Endothelial cell (in vitro differentiated cells): Measurements from ENCODE around the gene KMT2B. TPM values are rescaled to one million over a fixed set of nuclear protein-coding genes. Genes with fewer than 3 reads are reported as not detected.

Experiments used
- DNase-seq: peaks from one replicate; pipeline ENCODE4 v3.0.0; 2021; ENCODE audit warnings: low spot score
- H3K27ac Mint-ChIP-seq: one replicate; pipeline ENCODE4 v1.8.0; 2021; ENCODE audit warnings: mixed read lengths, inconsistent platforms; ENCODE audit not compliant: unreplicated experiment
- H3K27me3 Mint-ChIP-seq: one replicate; pipeline ENCODE4 v1.8.0; 2021; ENCODE audit warnings: mild to moderate bottlenecking, moderate library complexity, mixed read lengths, inconsistent platforms; ENCODE audit not compliant: unreplicated experiment
- H3K36me3 Mint-ChIP-seq: one replicate; pipeline ENCODE4 v1.8.0; 2021; ENCODE audit warnings: mild to moderate bottlenecking, low read depth, mixed read lengths, inconsistent platforms; ENCODE audit not compliant: unreplicated experiment
- H3K4me1 Mint-ChIP-seq: one replicate; pipeline ENCODE4 v1.8.0; 2021; ENCODE audit warnings: mild to moderate bottlenecking, mixed read lengths, inconsistent platforms; ENCODE audit not compliant: unreplicated experiment
- H3K4me3 Mint-ChIP-seq: one replicate; pipeline ENCODE4 v1.8.0; 2021; ENCODE audit warnings: mild to moderate bottlenecking, mixed read lengths, inconsistent platforms; ENCODE audit not compliant: unreplicated experiment
- H3K9me3 Mint-ChIP-seq: one replicate; pipeline ENCODE4 v1.8.0; 2021; ENCODE audit warnings: mixed read lengths, inconsistent platforms; ENCODE audit not compliant: unreplicated experiment
- total RNA-seq: library from RNA; stranded (reverse); fragmentation: NEBNext Ultra II Directional; extraction: Animal tissue kit (Norgen Biotek cat#: 25700); gene quantifications from one replicate; pipeline ENCODE4 v1.2.1, GENCODE V29; 2021; ENCODE audit not compliant: unreplicated experiment
- TF ChIP-seq, protein P1 (sequence below): fragments of 200-600 bp; sonication (generic); IDR thresholded peaks from one replicate; pipeline ENCODE4 v1.5.0; 2021; ENCODE audit warnings: antibody characterized with exemption; ENCODE audit not compliant: unreplicated experiment

KMT2B gene
- total RNA-seq, 1 donor from 2014 or later, result 51.7 TPM

DNA sequence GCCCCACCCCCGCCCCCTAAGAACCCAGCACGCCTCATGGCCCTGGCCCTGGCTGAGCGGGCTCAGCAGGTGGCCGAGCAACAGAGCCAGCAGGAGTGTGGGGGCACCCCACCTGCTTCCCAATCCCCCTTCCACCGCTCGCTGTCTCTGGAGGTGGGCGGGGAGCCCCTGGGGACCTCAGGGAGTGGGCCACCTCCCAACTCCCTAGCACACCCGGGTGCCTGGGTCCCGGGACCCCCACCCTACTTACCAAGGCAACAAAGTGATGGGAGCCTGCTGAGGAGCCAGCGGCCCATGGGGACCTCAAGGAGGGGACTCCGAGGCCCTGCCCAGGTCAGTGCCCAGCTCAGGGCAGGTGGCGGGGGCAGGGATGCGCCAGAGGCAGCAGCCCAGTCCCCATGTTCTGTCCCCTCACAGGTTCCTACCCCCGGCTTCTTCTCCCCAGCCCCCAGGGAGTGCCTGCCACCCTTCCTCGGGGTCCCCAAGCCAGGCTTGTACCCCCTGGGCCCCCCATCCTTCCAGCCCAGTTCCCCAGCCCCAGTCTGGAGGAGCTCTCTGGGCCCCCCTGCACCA is 69.5 kb downstream of the KMT2B start:
- TF ChIP-seq, protein P1, sequence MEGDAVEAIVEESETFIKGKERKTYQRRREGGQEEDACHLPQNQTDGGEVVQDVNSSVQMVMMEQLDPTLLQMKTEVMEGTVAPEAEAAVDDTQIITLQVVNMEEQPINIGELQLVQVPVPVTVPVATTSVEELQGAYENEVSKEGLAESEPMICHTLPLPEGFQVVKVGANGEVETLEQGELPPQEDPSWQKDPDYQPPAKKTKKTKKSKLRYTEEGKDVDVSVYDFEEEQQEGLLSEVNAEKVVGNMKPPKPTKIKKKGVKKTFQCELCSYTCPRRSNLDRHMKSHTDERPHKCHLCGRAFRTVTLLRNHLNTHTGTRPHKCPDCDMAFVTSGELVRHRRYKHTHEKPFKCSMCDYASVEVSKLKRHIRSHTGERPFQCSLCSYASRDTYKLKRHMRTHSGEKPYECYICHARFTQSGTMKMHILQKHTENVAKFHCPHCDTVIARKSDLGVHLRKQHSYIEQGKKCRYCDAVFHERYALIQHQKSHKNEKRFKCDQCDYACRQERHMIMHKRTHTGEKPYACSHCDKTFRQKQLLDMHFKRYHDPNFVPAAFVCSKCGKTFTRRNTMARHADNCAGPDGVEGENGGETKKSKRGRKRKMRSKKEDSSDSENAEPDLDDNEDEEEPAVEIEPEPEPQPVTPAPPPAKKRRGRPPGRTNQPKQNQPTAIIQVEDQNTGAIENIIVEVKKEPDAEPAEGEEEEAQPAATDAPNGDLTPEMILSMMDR, result no peak
- Mint-ChIP-seq H3K27ac (no peak overlapping the region), H3K36me3 (peaks cover 7% of the 10 kb centered on the region), H3K4me3 (no peak overlapping the region), H3K27me3 (peaks cover 13% of the 10 kb centered on the region), H3K9me3 (no peaks in the 10 kb centered on the region), H3K4me1 (peaks cover 4% of the 10 kb centered on the region)
- DNase-seq, result no peak

Other genes with a start within 250 kb of the KMT2B start
- not detected for gene KRTDAP, start 227.5 kb upstream of the KMT2B start, total RNA-seq
- gene DMKN, start 204.4 kb upstream of the KMT2B start, total RNA-seq, result 56.9 TPM
- 0.18 TPM for gene SBSN, start 189.7 kb upstream of the KMT2B start, total RNA-seq
- gene GAPDHS, start 184.5 kb upstream of the KMT2B start, total RNA-seq, result not detected
- 62.0 TPM for gene TMEM147, start 172.4 kb upstream of the KMT2B start, total RNA-seq
- gene ATP4A, start 154.3 kb upstream of the KMT2B start, total RNA-seq, result not detected
- not detected for gene PMIS2, start 131.8 kb upstream of the KMT2B start, total RNA-seq
- 30.2 TPM for gene HAUS5, start 105.3 kb upstream of the KMT2B start, total RNA-seq
- gene RBM42, start 89.0 kb upstream of the KMT2B start, total RNA-seq, result 116 TPM
- 1,894 TPM for gene ETV2, start 76.3 kb upstream of the KMT2B start, total RNA-seq
- 428 TPM for gene COX6B1, start 69.7 kb upstream of the KMT2B start, total RNA-seq
- not detected for gene UPK1A, start 51.5 kb upstream of the KMT2B start, total RNA-seq
- gene ZBTB32, start 13.4 kb upstream of the KMT2B start, total RNA-seq, result not detected
- 3.2 TPM for gene IGFLR1, start 24.4 kb downstream of the KMT2B start, total RNA-seq
- 12.0 TPM for gene U2AF1L4, start 27.4 kb downstream of the KMT2B start, total RNA-seq
- gene PSENEN, start 27.6 kb downstream of the KMT2B start, total RNA-seq, result 99.0 TPM
- 9.0 TPM for gene LIN37, start 30.6 kb downstream of the KMT2B start, total RNA-seq
- gene HSPB6, start 39.0 kb downstream of the KMT2B start, total RNA-seq, result not detected
- gene PROSER3, start 40.2 kb downstream of the KMT2B start, total RNA-seq, result 15.0 TPM
- gene ARHGAP33, start 57.6 kb downstream of the KMT2B start, total RNA-seq, result 8.5 TPM
- not detected for gene PRODH2, start 94.8 kb downstream of the KMT2B start, total RNA-seq
- gene NPHS1, start 134.5 kb downstream of the KMT2B start, total RNA-seq, result not detected
- 1.8 TPM for gene KIRREL2, start 138.9 kb downstream of the KMT2B start, total RNA-seq
- gene APLP1, start 150.6 kb downstream of the KMT2B start, total RNA-seq, result 11.5 TPM
- 13.0 TPM for gene NFKBID, start 182.5 kb downstream of the KMT2B start, total RNA-seq
- gene HCST, start 184.5 kb downstream of the KMT2B start, total RNA-seq, result 0.95 TPM
- not detected for gene TYROBP, start 190.3 kb downstream of the KMT2B start, total RNA-seq
- gene LRFN3, start 218.4 kb downstream of the KMT2B start, total RNA-seq, result 53.4 TPM